HepG2 (cell line): ENCODE data around the gene PHLDB1. TPM values are rescaled to one million over a fixed set of nuclear protein-coding genes. Genes with fewer than 3 reads are reported as not detected.
A peak's percentile ranks its signal among the peaks of the same experiment; 100 is the strongest.

Source experiments
- ELF3 ChIP-seq: IDR thresholded peaks from 2 replicates; pipeline ENCODE4 v1.6.1; 2016; ENCODE audit warnings: missing genetic modification reagents, missing compliant biosample characterization
- GATAD1 ChIP-seq: IDR thresholded peaks from 2 replicates; pipeline ENCODE4 v1.6.1; 2016; ENCODE audit warnings: missing genetic modification reagents, missing compliant biosample characterization
- HCFC1 ChIP-seq: fragments of 150-350 bp; IDR thresholded peaks from 2 replicates; pipeline ENCODE4 v1.6.1; 2014; ENCODE audit warnings: low read depth, low read length
- JUNB ChIP-seq: sonication (generic); formaldehyde crosslinking; IDR thresholded peaks from 2 replicates; pipeline ENCODE4 v1.8.0; 2022; ENCODE audit warnings: missing genetic modification reagents, mild to moderate bottlenecking, borderline replicate concordance
- KDM4B ChIP-seq: sonication (generic); formaldehyde crosslinking; IDR thresholded peaks from 2 replicates; pipeline ENCODE4 v1.4.0; 2020; ENCODE audit warnings: missing genetic modification reagents
- MTF2 ChIP-seq: sonication (generic); formaldehyde crosslinking; IDR thresholded peaks from 2 replicates; pipeline ENCODE4 v1.5.0; 2020; ENCODE audit warnings: missing genetic modification reagents, borderline replicate concordance
- RARG ChIP-seq: sonication (generic); formaldehyde crosslinking; IDR thresholded peaks from 2 replicates; pipeline ENCODE4 v1.4.0; 2020; ENCODE audit warnings: low read depth, mild to moderate bottlenecking, missing genetic modification reagents
- REPIN1 ChIP-seq: sonication (generic); formaldehyde crosslinking; IDR thresholded peaks from 2 replicates; pipeline ENCODE4 v1.8.0; 2022; ENCODE audit warnings: missing genetic modification reagents, low read depth, mild to moderate bottlenecking, borderline replicate concordance
- RXRB ChIP-seq: IDR thresholded peaks from 2 replicates; pipeline ENCODE4 v1.6.1; 2016; ENCODE audit warnings: borderline replicate concordance, missing genetic modification reagents, missing compliant biosample characterization
- ZFYVE20 ChIP-seq: sonication (generic); formaldehyde crosslinking; IDR thresholded peaks from 2 replicates; pipeline ENCODE4 v1.8.0; 2023; ENCODE audit warnings: low read depth, mild to moderate bottlenecking, moderate library complexity, missing genetic modification reagents, borderline replicate concordance
- ZNF34 ChIP-seq: sonication (generic); formaldehyde crosslinking; IDR thresholded peaks from 2 replicates; pipeline ENCODE4 v1.4.0; 2020; ENCODE audit warnings: mild to moderate bottlenecking, missing genetic modification reagents, borderline replicate concordance
- ZNF547 ChIP-seq: sonication (generic); formaldehyde crosslinking; IDR thresholded peaks from 2 replicates; pipeline ENCODE4 v1.5.1; 2020; ENCODE audit warnings: mild to moderate bottlenecking, missing genetic modification reagents
- ZNF567 ChIP-seq: sonication (generic); formaldehyde crosslinking; IDR thresholded peaks from 2 replicates; pipeline ENCODE4 v1.8.1; 2023; ENCODE audit warnings: mild to moderate bottlenecking, missing genetic modification reagents, borderline replicate concordance
- ZNF589 ChIP-seq: sonication (generic); formaldehyde crosslinking; conservative IDR thresholded peaks from 2 replicates; pipeline ENCODE4 v1.8.0; 2022; ENCODE audit warnings: mild to moderate bottlenecking, moderate library complexity, missing genetic modification reagents
- polyA plus RNA-seq, 8 experiments: library from polyadenylated mRNA; depleted of rRNA in 3 of 8; stranded (reverse) in 7 of 8; unstranded in 1 of 8; fragments of >200 nt; fragmentation: Illumina TruSeq in 4 of 8; extraction: Trizol in 4 of 8; gene quantifications; 2 replicates each; pipeline versions ENCODE4 v1.2.1 to v1.2.3, GENCODE V29; 2011 to 2016; ENCODE audit warnings: low read depth in 4 of 8, missing spikeins in 1 of 8, mixed read lengths in 1 of 8; ENCODE audit not compliant: insufficient read depth in 1 of 8
- total RNA-seq, 5 experiments: library from RNA; depleted of rRNA; stranded (reverse); fragments of >200 nt; fragmentation: Illumina TruSeq; extraction: Trizol; gene quantifications; 2 replicates each; pipeline ENCODE4 v1.2.3, GENCODE V29; 2016; ENCODE audit warnings: low read depth in 1 of 5
- TF ChIP-seq, protein P1 (sequence below): sonication (generic); formaldehyde crosslinking; IDR thresholded peaks from 2 replicates; pipeline ENCODE4 v1.5.1; 2020; ENCODE audit warnings: mild to moderate bottlenecking, missing genetic modification reagents, borderline replicate concordance
- TF ChIP-seq, protein P2 (sequence below): sonication (generic); formaldehyde crosslinking; IDR thresholded peaks from 2 replicates; pipeline ENCODE4 v1.4.0; 2020; ENCODE audit warnings: missing genetic modification reagents, low read depth, mild to moderate bottlenecking, borderline replicate concordance
- TF ChIP-seq, protein P3 (sequence below): sonication (generic); formaldehyde crosslinking; IDR thresholded peaks from 2 replicates; pipeline ENCODE4 v1.8.0; 2022; ENCODE audit warnings: missing genetic modification reagents, mild to moderate bottlenecking, inconsistent platforms, borderline replicate concordance
- TF ChIP-seq, protein P4 (sequence below): IDR thresholded peaks from 2 replicates; pipeline ENCODE4 v1.6.1; 2016; ENCODE audit warnings: missing biosample characterization, missing genetic modification reagents, low read depth

The PHLDB1 gene
- total and polyA plus RNA-seq, 2 of the 13 experiments (the other 11 are each of a cell fraction or from before 2014, with no cell fraction given): 13.8 to 14.2 TPM

DNA sequence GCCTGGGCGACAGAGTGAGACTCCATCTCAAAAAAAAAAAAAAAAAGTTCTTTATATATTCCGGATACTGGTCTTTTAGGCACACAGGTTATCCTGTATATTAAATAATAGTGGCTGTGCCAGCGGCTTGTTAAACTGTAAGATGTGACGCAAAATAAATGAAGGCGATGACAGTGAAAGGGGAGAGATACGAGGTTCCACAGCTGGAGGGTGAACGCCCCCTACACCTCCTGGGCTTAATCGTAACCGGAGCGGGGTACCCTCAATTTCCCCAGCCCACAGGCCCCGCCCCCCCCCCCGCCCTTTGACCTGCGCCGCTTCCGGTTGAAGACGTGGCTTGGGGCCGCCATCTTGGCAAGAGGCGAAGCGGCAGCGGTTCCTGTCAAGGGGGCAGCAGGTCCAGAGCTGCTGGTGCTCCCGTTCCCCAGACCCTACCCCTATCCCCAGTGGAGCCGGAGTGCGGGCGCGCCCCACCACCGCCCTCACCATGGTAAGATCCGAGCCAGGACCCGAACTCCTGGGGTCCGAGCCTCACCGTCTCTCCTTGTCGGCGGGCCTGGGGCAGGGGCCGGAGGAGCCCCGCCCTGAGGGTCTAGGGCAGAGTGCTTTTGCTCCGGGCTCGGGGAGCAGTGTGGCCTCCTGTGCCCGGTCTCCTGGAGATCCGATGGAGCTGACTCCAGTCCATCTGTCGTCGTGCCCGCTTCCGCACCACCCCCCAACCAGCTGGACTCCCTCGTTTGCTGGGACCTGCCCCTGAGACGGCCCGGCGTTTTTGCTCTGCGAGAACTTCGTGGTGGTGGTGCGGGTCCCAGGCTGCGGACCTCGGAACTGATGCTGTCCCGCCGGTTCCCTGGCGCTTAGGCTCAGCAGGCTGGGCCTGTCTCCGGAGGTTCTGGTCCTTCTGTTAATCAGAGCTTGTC lies 35.1 kb upstream of the PHLDB1 start, which contains the start of gene ARCN1 (continued):
- TF ChIP-seq, protein P1, sequence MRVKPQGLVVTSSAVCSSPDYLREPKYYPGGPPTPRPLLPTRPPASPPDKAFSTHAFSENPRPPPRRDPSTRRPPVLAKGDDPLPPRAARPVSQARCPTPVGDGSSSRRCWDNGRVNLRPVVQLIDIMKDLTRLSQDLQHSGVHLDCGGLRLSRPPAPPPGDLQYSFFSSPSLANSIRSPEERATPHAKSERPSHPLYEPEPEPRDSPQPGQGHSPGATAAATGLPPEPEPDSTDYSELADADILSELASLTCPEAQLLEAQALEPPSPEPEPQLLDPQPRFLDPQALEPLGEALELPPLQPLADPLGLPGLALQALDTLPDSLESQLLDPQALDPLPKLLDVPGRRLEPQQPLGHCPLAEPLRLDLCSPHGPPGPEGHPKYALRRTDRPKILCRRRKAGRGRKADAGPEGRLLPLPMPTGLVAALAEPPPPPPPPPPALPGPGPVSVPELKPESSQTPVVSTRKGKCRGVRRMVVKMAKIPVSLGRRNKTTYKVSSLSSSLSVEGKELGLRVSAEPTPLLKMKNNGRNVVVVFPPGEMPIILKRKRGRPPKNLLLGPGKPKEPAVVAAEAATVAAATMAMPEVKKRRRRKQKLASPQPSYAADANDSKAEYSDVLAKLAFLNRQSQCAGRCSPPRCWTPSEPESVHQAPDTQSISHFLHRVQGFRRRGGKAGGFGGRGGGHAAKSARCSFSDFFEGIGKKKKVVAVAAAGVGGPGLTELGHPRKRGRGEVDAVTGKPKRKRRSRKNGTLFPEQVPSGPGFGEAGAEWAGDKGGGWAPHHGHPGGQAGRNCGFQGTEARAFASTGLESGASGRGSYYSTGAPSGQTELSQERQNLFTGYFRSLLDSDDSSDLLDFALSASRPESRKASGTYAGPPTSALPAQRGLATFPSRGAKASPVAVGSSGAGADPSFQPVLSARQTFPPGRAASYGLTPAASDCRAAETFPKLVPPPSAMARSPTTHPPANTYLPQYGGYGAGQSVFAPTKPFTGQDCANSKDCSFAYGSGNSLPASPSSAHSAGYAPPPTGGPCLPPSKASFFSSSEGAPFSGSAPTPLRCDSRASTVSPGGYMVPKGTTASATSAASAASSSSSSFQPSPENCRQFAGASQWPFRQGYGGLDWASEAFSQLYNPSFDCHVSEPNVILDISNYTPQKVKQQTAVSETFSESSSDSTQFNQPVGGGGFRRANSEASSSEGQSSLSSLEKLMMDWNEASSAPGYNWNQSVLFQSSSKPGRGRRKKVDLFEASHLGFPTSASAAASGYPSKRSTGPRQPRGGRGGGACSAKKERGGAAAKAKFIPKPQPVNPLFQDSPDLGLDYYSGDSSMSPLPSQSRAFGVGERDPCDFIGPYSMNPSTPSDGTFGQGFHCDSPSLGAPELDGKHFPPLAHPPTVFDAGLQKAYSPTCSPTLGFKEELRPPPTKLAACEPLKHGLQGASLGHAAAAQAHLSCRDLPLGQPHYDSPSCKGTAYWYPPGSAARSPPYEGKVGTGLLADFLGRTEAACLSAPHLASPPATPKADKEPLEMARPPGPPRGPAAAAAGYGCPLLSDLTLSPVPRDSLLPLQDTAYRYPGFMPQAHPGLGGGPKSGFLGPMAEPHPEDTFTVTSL (CRISPR knock-in tag): no peak
- peak; percentile 70 for TF ChIP-seq ZNF547 (CRISPR knock-in tag)
- no peak for TF ChIP-seq ZNF589 (CRISPR knock-in tag)
- no peak for TF ChIP-seq RXRB (CRISPR knock-in tag)
- TF ChIP-seq ZFYVE20 (CRISPR knock-in tag): no peak
- TF ChIP-seq, protein P2, sequence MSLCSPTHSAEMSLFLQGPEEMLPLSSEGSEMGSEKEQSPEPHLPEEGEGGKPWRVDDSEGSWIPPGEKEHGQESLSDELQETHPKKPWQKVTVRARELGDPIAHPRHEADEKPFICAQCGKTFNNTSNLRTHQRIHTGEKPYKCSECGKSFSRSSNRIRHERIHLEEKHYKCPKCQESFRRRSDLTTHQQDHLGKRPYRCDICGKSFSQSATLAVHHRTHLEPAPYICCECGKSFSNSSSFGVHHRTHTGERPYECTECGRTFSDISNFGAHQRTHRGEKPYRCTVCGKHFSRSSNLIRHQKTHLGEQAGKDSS (CRISPR knock-in tag): no peak
- TF ChIP-seq MTF2 (CRISPR knock-in tag): peak; percentile 76; the same call in 1 of the 2 replicates
- no peak; the same call in 1 of the 2 replicates for TF ChIP-seq ZNF567
- peak; percentile 21; the same call in 1 of the 2 replicates for TF ChIP-seq GATAD1 (CRISPR knock-in tag)
- TF ChIP-seq JUNB: no peak
- no peak for TF ChIP-seq REPIN1
- no peak; the same call in 1 of the 2 replicates for TF ChIP-seq HCFC1
- no peak; the same call in 1 of the 2 replicates for TF ChIP-seq KDM4B
- TF ChIP-seq, protein P3, sequence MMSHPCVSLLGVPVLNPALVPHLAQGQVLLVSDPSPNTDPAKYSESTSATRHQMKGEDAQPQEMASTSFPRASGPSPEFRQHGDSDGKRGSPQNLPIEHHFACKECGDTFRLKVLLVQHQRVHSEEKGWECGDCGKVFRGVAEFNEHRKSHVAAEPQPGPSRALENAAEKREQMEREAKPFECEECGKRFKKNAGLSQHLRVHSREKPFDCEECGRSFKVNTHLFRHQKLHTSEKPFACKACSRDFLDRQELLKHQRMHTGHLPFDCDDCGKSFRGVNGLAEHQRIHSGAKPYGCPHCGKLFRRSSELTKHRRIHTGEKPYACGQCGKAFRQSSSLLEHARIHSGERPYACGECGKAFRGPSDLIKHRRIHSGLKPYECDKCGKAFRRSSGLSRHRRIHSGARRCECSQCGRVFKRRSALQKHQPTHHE: peak; percentile 61; the same call in 1 of the 2 replicates
- no peak for TF ChIP-seq ZNF34 (CRISPR knock-in tag)
- 0 out of 2 replicates have a peak, but pooled peaks have one; percentile 14 for TF ChIP-seq RARG (CRISPR knock-in tag)
- TF ChIP-seq, protein P4, sequence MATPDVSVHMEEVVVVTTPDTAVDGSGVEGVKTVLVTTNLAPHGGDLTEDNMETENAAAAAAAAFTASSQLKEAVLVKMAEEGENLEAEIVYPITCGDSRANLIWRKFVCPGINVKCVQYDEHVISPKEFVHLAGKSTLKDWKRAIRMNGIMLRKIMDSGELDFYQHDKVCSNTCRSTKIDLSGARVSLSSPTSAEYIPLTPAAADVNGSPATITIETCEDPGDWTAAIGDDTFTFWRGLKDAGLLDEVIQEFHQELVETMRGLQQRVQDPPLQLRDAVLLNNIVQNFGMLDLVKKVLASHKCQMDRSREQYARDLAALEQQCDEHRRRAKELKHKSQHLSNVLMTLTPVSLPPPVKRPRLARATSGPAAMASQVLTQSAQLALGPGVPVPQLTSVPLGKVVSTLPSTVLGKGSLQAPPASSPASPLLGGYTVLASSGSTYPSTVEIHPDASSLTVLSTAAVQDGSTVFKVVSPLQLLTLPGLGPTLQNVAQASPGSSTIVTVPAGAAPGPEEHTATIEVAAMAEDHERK: no peak
- no peak for TF ChIP-seq ELF3
